GM12891 (cell line): ENCODE data around the gene SMYD3.

Experiments
- POLR2A ChIP-seq: IDR thresholded peaks from 2 replicates; pipeline ENCODE4 v1.6.1; 2011; ENCODE audit warnings: low read depth, low read length, control low read depth
- POLR2AphosphoS5 ChIP-seq: IDR thresholded peaks from 2 replicates; pipeline ENCODE4 v1.6.1; 2011; ENCODE audit warnings: low read depth, low read length, control low read depth
- SPI1 ChIP-seq: IDR thresholded peaks from 2 replicates; pipeline ENCODE4 v1.6.1; 2011; ENCODE audit warnings: low read depth, low read length, control low read depth
- TAF1 ChIP-seq: IDR thresholded peaks from 2 replicates; pipeline ENCODE4 v1.6.1; 2011; ENCODE audit warnings: low read depth, low read length, control low read depth

GRCh38 chr1:245790441-245790840 is 716.6 kb downstream of the SMYD3 start:
- TF ChIP-seq POLR2A (no peak), POLR2AphosphoS5 (no peak), TAF1 (no peak), SPI1 (no peak)
